GM19035 (cell line): ENCODE data around the gene DPEP2.
"Not testable (repeated sequence)": the region's sequence is repeated elsewhere in the genome, so short reads cannot be mapped to it uniquely, and the experiment has no call there.

Experiments
- ATAC-seq: cut with Tn5 transposase; IDR thresholded peaks from one replicate; pipeline ENCODE4 v1.9.1; 2021; ENCODE audit not compliant: unreplicated experiment

DPEP2 gene

GRCh38 chr16:67977005-67977404 is 22.3 kb downstream of the DPEP2 start:
- ATAC-seq = no peak

GRCh38 chr16:67976205-67976604 is 23.1 kb downstream of the DPEP2 start:
- no peak for ATAC-seq

GRCh38 chr16:67975321-67976105 is 23.8 kb downstream of the DPEP2 start:
- ATAC-seq = no peak

GRCh38 chr16:67972285-67972684 is 27.0 kb downstream of the DPEP2 start:
- not testable (repeated sequence) for ATAC-seq

- ATAC-seq = no peak
Measured at GRCh38 chr16:67971111-67971510, 28.2 kb downstream of the DPEP2 start.

- ATAC-seq = peak; percentile 20
Measured at GRCh38 chr16:67969254-67970039, 29.8 kb downstream of the DPEP2 start.

GRCh38 chr16:67968400-67969253 is 30.7 kb downstream of the DPEP2 start, which contains the start of gene SLC12A4:
Gene SLC12A4, minus strand, starts transcription at chr16:67968637. Its CDS starts 84 bp downstream, at chr16:67968553.
- peak; percentile 77 for ATAC-seq

- peak; percentile 28 for ATAC-seq
Measured at GRCh38 chr16:67967958-67968399, 31.3 kb downstream of the DPEP2 start.

- no peak for ATAC-seq
Measured at GRCh38 chr16:67967183-67967957, 31.9 kb downstream of the DPEP2 start.

- ATAC-seq = no peak
Measured at GRCh38 chr16:67966549-67967182, 32.6 kb downstream of the DPEP2 start.

GRCh38 chr16:67965668-67966548 is 33.4 kb downstream of the DPEP2 start:
- ATAC-seq = no peak

- no peak for ATAC-seq
Measured at GRCh38 chr16:67964477-67965131, 34.7 kb downstream of the DPEP2 start.

- ATAC-seq = no peak
Measured at GRCh38 chr16:67963662-67964321, 35.5 kb downstream of the DPEP2 start.

- ATAC-seq = no peak
Measured at GRCh38 chr16:67963292-67963661, 36.0 kb downstream of the DPEP2 start.

GRCh38 chr16:67962135-67962534 is 37.1 kb downstream of the DPEP2 start:
- no peak for ATAC-seq

GRCh38 chr16:67961551-67961957 is 37.7 kb downstream of the DPEP2 start:
- ATAC-seq = no peak

- ATAC-seq = no peak
Measured at GRCh38 chr16:67959536-67960329, 39.6 kb downstream of the DPEP2 start.
